NT2/D1 (cell line): Measurements from ENCODE around the gene OR2S2.
"Not testable (repeated sequence)": the region's sequence is repeated elsewhere in the genome, so short reads cannot be mapped to it uniquely, and the experiment has no call there.

Experiments used
- DNase-seq: peaks from one replicate; pipeline ENCODE4 v3.0.0-alpha.2; 2011; ENCODE audit warnings: low read depth, low spot score
- H3K27me3 ChIP-seq: 2 replicates; pipeline ENCODE4 v1.6.0; 2011; ENCODE audit warnings: mild to moderate bottlenecking; ENCODE audit not compliant: insufficient read length, insufficient read depth
- H3K36me3 ChIP-seq: 2 replicates; pipeline ENCODE4 v1.6.1; 2011; ENCODE audit warnings: mild to moderate bottlenecking, low read length, mixed read lengths; ENCODE audit not compliant: insufficient read depth, insufficient read length
- H3K4me1 ChIP-seq: 2 replicates; pipeline ENCODE4 v1.5.1; 2011; ENCODE audit not compliant: insufficient read depth, insufficient read length
- H3K4me3 ChIP-seq: 2 replicates; pipeline ENCODE4 v1.5.1; 2011; ENCODE audit warnings: low read depth; ENCODE audit not compliant: insufficient read length
- H3K9ac ChIP-seq: 2 replicates; pipeline ENCODE4 v1.6.0; 2011; ENCODE audit warnings: low read depth; ENCODE audit not compliant: insufficient read length
- H3K9me3 ChIP-seq: 2 replicates; pipeline ENCODE4 v1.5.1; 2011; ENCODE audit warnings: mild to moderate bottlenecking, low read length; ENCODE audit not compliant: insufficient read depth
- SUZ12 ChIP-seq: IDR thresholded peaks from 2 replicates; pipeline ENCODE4 v1.6.1; 2011; ENCODE audit not compliant: insufficient read length, insufficient read depth; ENCODE audit errors: extremely low read depth
- YY1 ChIP-seq: IDR thresholded peaks from 2 replicates; pipeline ENCODE4 v1.6.1; 2011; ENCODE audit not compliant: insufficient read length, insufficient read depth
- ZNF274 ChIP-seq: IDR thresholded peaks from 2 replicates; pipeline ENCODE4 v1.6.1; 2011; ENCODE audit warnings: mild to moderate bottlenecking, low read depth, low read length

The OR2S2 gene

GRCh38 chr9:35918780-35919179 is 39.2 kb downstream of the OR2S2 start:
- Histone ChIP-seq H3K4me3 (no peak overlapping the region), H3K4me1 (peaks cover 5% of the 10 kb centered on the region), H3K27me3 (no peaks in the 10 kb centered on the region), H3K9ac (no peak overlapping the region), H3K36me3 (no peaks in the 10 kb centered on the region), H3K9me3 (no peaks in the 10 kb centered on the region)
- TF ChIP-seq ZNF274 (no peak), SUZ12 (no peak), YY1 (no peak)
- no peak for DNase-seq

GRCh38 chr9:35917261-35917660 is 40.7 kb downstream of the OR2S2 start:
- TF ChIP-seq YY1 (no peak), SUZ12 (no peak), ZNF274 (no peak)
- peaks cover 5% of the 10 kb centered on the region for H3K4me1 ChIP-seq

GRCh38 chr9:35915681-35916294 is 42.2 kb downstream of the OR2S2 start:
- Histone ChIP-seq H3K9ac (no peak overlapping the region), H3K36me3 (no peaks in the 10 kb centered on the region), H3K4me1 (peaks cover 5% of the 10 kb centered on the region), H3K9me3 (no peaks in the 10 kb centered on the region), H3K27me3 (no peaks in the 10 kb centered on the region), H3K4me3 (no peak overlapping the region)
- TF ChIP-seq SUZ12, result no peak
- no peak for TF ChIP-seq YY1
- TF ChIP-seq ZNF274, result no peak
- no peak for DNase-seq

More at GRCh38 chr9:35917261-35917660, 40.7 kb downstream of the OR2S2 start:
- no peak for DNase-seq
- Histone ChIP-seq H3K36me3 (no peaks in the 10 kb centered on the region), H3K4me3 (no peak overlapping the region), H3K27me3 (no peaks in the 10 kb centered on the region), H3K9me3 (no peaks in the 10 kb centered on the region), H3K9ac (no peak overlapping the region)

- Histone ChIP-seq H3K27me3 (no peaks in the 10 kb centered on the region), H3K4me1 (peaks cover 19% of the 10 kb centered on the region), H3K9ac (no peak overlapping the region), H3K4me3 (no peak overlapping the region), H3K36me3 (no peaks in the 10 kb centered on the region), H3K9me3 (no peaks in the 10 kb centered on the region)
- TF ChIP-seq SUZ12 (no peak), YY1 (no peak), ZNF274 (no peak)
- no peak for DNase-seq
These were observed 43.6 kb downstream of the OR2S2 start for GRCh38 chr9:35914301-35914807.

GRCh38 chr9:35913429-35913828 is 44.5 kb downstream of the OR2S2 start:
- peaks cover 26% of the 10 kb centered on the region for H3K4me1 ChIP-seq
- H3K27me3 ChIP-seq, H3K9me3 ChIP-seq, H3K4me3 ChIP-seq, H3K9ac ChIP-seq, DNase-seq, H3K36me3 ChIP-seq: not testable (repeated sequence)

- H3K9me3 ChIP-seq, result no peaks in the 10 kb centered on the region
- H3K27me3 ChIP-seq, result no peaks in the 10 kb centered on the region
- no peak overlapping the region for H3K4me3 ChIP-seq
- no peak overlapping the region for H3K9ac ChIP-seq
- H3K36me3 ChIP-seq, result no peaks in the 10 kb centered on the region
- no peak for DNase-seq
- TF ChIP-seq ZNF274 (no peak), YY1 (no peak), SUZ12 (no peak)
- H3K4me1 ChIP-seq, result peaks cover 28% of the 10 kb centered on the region
These were observed 45.1 kb downstream of the OR2S2 start for GRCh38 chr9:35912791-35913400.

- no peaks in the 10 kb centered on the region for H3K9me3 ChIP-seq
- no peaks in the 10 kb centered on the region for H3K36me3 ChIP-seq
- H3K4me3 ChIP-seq, result no peak overlapping the region
- peaks cover 34% of the 10 kb centered on the region for H3K4me1 ChIP-seq
- H3K27me3 ChIP-seq, result no peaks in the 10 kb centered on the region
- no peak for DNase-seq
- TF ChIP-seq SUZ12, result no peak
- no peak for TF ChIP-seq YY1
- no peak for TF ChIP-seq ZNF274
- H3K9ac ChIP-seq, result no peak overlapping the region
These were observed 46.3 kb downstream of the OR2S2 start for GRCh38 chr9:35911690-35912089.
